ENCODE results near the gene HSPB6. TPM values are rescaled to one million over a fixed set of nuclear protein-coding genes. Genes with fewer than 3 reads are reported as not detected.

The HSPB6 gene
- total and polyA plus RNA-seq, 2 of the 8 experiments (the other 6 are each of a cell fraction or from before 2014, with no cell fraction given), result 0.91 TPM; not detected in 1

- H3K27ac ChIP-seq (ENCODE audit: low read depth, low read length), result no peak overlapping the region
- POLR2A ChIA-PET (ENCODE audit: partially characterized antibody), result interaction anchor here (1.9 to 2.6 kb wide), 2 partner anchors 15 to 101 kb away, joined by 5 to 14 read pairs; partner anchors contain the start of gene KIRREL2
- no peak overlapping the region for H2BK20ac ChIP-seq (ENCODE audit: low read length)
- no peak overlapping the region for H2BK120ac ChIP-seq (replicated peaks; ENCODE audit: low read depth, low read length)
- CTCF ChIA-PET (ENCODE audit: partially characterized antibody), result interaction anchor here (0.6 kb wide), 1 partner anchor 145 kb away, joined by 3 read pairs; no protein-coding TSS in a partner anchor
- WGBS, 2 experiments (ENCODE audit: extremely low coverage in 1 of 2, insufficient coverage in 1 of 2, insufficient read length in 1 of 2, insufficient replicate concordance in 2 of 2, low coverage in 1 of 2, low lambda C conversion rate in 2 of 2, missing lambda C conversion rate in 1 of 2), result 34% methylated on average over 16 of the region's 17 CpGs; no CpG with 5 or more reads in 1 of the 2 experiments
- H4K91ac ChIP-seq (replicated peaks; ENCODE audit: insufficient read length, low read length), result no peak overlapping the region
- no peak for DNase-seq (ENCODE audit: low read depth in 1 of 2, low spot score in 2 of 2)
- no peak overlapping the region for H2AK5ac ChIP-seq (ENCODE audit: low read depth, low read length)
- H3K18ac ChIP-seq (ENCODE audit: extremely low read depth, low read length), result peak overlapping the region; percentile 78
- H3K4me2 ChIP-seq (ENCODE audit: insufficient read depth in 1 of 2, low read depth in 2 of 2, low read length in 2 of 2), result peak overlapping the region; percentile 95 to 98
- H3K4me1 ChIP-seq (replicated peaks in 1 of 4; ENCODE audit: control insufficient read depth in 3 of 4, insufficient read depth in 4 of 4, low read length in 3 of 4), result peaks cover 0 to 18% (median 11%) of the 10 kb centered on the region in 4 experiments; a peak in 5 of 7 replicates
- no peak overlapping the region for H3K9ac ChIP-seq (replicated peaks in 1 of 4; ENCODE audit: extremely low read depth in 1 of 4, low read depth in 3 of 4, low read length in 3 of 4)
- H4K8ac ChIP-seq (ENCODE audit: extremely low read depth, insufficient read depth, low read length), result peak overlapping the region; percentile 32; the same call in 1 of the 2 replicates
- peaks cover 0 to 17% (median 11%) of the 10 kb centered on the region in 4 experiments; a peak in 5 of 7 replicates for H3K27me3 ChIP-seq (replicated peaks in 1 of 4; ENCODE audit: control insufficient read depth in 3 of 4, extremely low read depth in 1 of 4, insufficient read depth in 3 of 4, low read length in 3 of 4)
- FAIRE-seq, result no peak
- no peak overlapping the region for H3K4ac ChIP-seq (replicated peaks; ENCODE audit: insufficient read length, low read depth, low read length)
- no peak overlapping the region for H2BK12ac ChIP-seq (ENCODE audit: low read depth, low read length)
- no peak overlapping the region for H2AFZ ChIP-seq (ENCODE audit: low read length)
- H3K36me3 ChIP-seq (ENCODE audit: control insufficient read depth in 2 of 4, insufficient read depth in 4 of 4, low read length in 3 of 4), result 0 out of 8 replicates have a peak, but pooled peaks cover 0 to 3% (median 0%) of the 10 kb centered on the region in 4 experiments
- H4K5ac ChIP-seq (ENCODE audit: insufficient read length, low read depth, low read length), result no peak overlapping the region
- H3K4me3 ChIP-seq (ENCODE audit: extremely low read depth in 1 of 4, insufficient read depth in 2 of 4, low read depth in 3 of 4, low read length in 4 of 4), result peak overlapping the region; percentile 51 to 98 (median 75)
- H4K20me1 ChIP-seq (replicated peaks in 1 of 2; ENCODE audit: control insufficient read depth in 1 of 2, insufficient read depth in 2 of 2, low read length in 2 of 2), result peaks cover 0 to 4% of the 10 kb centered on the region in 2 experiments
- H3K23ac ChIP-seq (ENCODE audit: insufficient read length), result no peak overlapping the region
- no peaks in the 10 kb centered on the region for H3K9me3 ChIP-seq (ENCODE audit: insufficient read depth in 2 of 2, low read depth in 1 of 2, low read length in 1 of 2)
- H3K79me1 ChIP-seq (ENCODE audit: low read depth, low read length), result peaks cover 4% of the 10 kb centered on the region
- H2BK5ac ChIP-seq (ENCODE audit: low read depth, low read length), result no peak overlapping the region
- H3K23me2 ChIP-seq (ENCODE audit: low read depth, low read length), result peaks cover 16% of the 10 kb centered on the region; the same call in 1 of the 2 replicates
- H3K14ac ChIP-seq (ENCODE audit: insufficient read length), result no peak overlapping the region
- no peak overlapping the region for H3K56ac ChIP-seq (replicated peaks; ENCODE audit: insufficient read length, low read depth, low read length)
- H2BK15ac ChIP-seq (ENCODE audit: low read length), result no peak overlapping the region
- H3K79me2 ChIP-seq (ENCODE audit: control insufficient read depth in 1 of 2, insufficient read depth in 2 of 2, low read length in 2 of 2), result peaks cover 0 to 6% of the 10 kb centered on the region in 2 experiments; a peak in 2 of 4 replicates
- TF ChIP-seq BCL11A (IDR thresholded peaks at IDR 0.05; ENCODE audit: low read depth in 2 of 2, low read length in 2 of 2) (no peak), POLR2AphosphoS5 (IDR thresholded peaks at IDR 0.05; ENCODE audit: low read depth, low read length) (no peak), MAFK (IDR thresholded peaks at IDR 0.05; ENCODE audit: low read depth, low read length) (no peak), HDAC6 (IDR thresholded peaks at IDR 0.05; ENCODE audit: low read depth, low read length) (no peak), YY1 (IDR thresholded peaks at IDR 0.05; ENCODE audit: low read depth, low read length) (no peak), KDM1A (IDR thresholded peaks at IDR 0.05; ENCODE audit: borderline replicate concordance, low read length) (no peak), SUZ12 (IDR thresholded peaks at IDR 0.05; ENCODE audit: low read length) (no peak), TAF1 (IDR thresholded peaks at IDR 0.05; ENCODE audit: low read depth, low read length) (no peak), CTBP2 (IDR thresholded peaks at IDR 0.05; ENCODE audit: borderline replicate concordance, insufficient read depth, insufficient read length, low read length) (no peak), SP2 (IDR thresholded peaks at IDR 0.05; ENCODE audit: low read length) (no peak), GTF2F1 (IDR thresholded peaks at IDR 0.05; ENCODE audit: borderline replicate concordance, low read depth, low read length) (no peak), SIRT6 (IDR thresholded peaks at IDR 0.05; ENCODE audit: low read length) (no peak), USF2 (IDR thresholded peaks at IDR 0.05; ENCODE audit: low read length) (no peak)
Observed at GRCh38 chr19:35755131-35755549, 1.7 kb downstream of the HSPB6 start.

All from H1 (cell line).